ENCODE measurements around the gene NOL8.

NOL8 gene

GRCh38 chr9:92325269-92325990 lies at the start of gene NOL8, which contains the start of gene CENPP:
NOL8 (minus strand) TSS chr9:92325350; CDS start chr9:92324161, 1,189 bp downstream.
CENPP (plus strand) TSS chr9:92325953.
- DNase-seq (ENCODE audit: low read depth in 1 of 2, low spot score in 1 of 2): peak; percentile 69 to 76

DNA sequence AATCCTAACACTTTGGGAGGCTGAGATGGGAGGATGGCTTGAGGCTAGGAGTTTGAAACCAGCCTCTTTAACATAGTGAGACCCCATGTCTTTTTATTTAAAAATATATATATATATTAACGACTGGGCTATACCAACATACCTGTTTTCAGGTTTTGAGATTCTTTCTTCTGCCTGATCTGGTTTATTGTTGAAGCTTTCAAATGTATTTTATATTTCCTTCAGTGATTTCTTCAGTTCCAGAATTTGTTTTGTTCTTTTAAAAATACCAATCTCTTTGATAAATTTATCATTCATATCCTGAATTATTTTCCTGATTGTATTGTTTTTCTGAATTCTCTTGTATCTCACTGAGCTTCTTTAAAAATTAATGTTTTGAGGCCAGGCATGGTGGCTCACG lies 48.0 kb upstream of the NOL8 start:
- DNase-seq (ENCODE audit: low read depth in 1 of 2, low spot score in 1 of 2): no peak

DNA sequence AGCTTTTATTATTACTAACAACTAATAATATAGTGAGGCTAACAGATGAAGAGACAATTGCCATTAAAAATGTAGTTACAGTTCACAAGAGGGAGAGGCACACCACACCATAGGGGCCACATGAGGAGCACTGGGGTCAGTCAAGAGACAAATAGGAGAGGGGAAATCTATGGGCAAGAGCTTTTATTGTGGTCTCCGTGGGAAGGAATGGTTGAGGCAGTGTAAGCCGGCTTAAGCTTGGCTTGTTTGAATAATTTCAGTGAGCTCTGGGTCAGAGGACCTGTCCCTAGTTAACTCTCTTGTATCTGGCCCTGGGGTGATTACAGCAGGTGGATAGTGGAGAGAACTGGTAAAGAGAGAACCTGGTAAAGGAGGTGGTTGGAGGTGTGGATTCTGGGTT lies 43.9 kb upstream of the NOL8 start:
- no peak for DNase-seq (ENCODE audit: low read depth in 1 of 2, low spot score in 1 of 2)

DNA sequence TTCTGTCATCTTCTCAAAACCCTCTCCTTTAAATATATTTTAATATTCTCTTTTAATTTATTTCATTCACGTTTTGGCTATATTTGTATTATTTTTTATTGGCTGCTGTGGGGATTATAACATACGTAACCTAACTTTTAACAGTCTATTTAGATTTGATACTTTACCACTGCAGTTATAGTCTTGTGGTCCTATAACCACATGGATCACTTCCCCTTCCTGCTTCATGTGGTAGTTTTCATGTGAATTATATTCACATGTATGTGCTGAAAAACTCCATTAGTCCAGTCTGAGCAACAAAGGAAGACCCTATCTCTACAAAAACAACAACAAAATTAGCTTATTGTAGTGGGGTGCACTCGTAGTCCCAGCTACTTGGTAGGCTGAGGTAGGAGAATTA lies 34.9 kb upstream of the NOL8 start:
- no peak for DNase-seq (ENCODE audit: low read depth in 1 of 2, low spot score in 1 of 2)

DNA sequence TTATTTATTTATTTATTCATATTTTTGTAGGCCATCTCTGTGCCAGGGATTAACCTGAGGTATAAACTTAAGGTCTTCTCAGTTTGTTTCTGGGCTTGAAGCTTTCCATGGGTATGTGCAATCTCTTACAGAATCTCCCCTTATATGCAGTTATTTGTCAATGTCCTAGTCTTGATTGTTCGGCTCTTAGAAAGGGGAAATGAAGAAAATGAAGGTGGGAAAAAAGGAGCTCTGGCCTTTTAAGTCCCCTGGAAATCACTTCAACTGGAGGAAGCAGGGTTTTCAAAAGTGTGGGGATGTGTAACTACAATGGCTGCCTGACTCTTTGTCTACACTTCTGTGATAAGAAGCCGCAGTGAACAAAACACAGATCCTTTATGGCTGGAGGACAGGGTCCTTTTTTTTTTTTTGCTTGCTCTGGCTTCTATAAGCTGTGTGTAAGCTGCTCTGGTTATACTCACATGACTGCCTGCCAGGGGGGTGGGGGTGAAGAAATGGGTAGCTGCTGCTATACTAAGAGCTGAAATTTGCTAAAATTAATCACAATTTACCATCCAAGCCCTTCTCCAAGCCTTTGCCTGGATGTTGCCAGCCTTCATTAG lies 34.3 kb upstream of the NOL8 start:
- no peak for DNase-seq (ENCODE audit: low read depth in 1 of 2, low spot score in 1 of 2)

GRCh38 chr9:92353051-92353450 lies 27.9 kb upstream of the NOL8 start:
- no peak for DNase-seq (ENCODE audit: low read depth in 1 of 2, low spot score in 1 of 2)

GRCh38 chr9:92350740-92351133 lies 25.6 kb upstream of the NOL8 start:
- no peak for DNase-seq (ENCODE audit: low read depth in 1 of 2, low spot score in 1 of 2)

DNA sequence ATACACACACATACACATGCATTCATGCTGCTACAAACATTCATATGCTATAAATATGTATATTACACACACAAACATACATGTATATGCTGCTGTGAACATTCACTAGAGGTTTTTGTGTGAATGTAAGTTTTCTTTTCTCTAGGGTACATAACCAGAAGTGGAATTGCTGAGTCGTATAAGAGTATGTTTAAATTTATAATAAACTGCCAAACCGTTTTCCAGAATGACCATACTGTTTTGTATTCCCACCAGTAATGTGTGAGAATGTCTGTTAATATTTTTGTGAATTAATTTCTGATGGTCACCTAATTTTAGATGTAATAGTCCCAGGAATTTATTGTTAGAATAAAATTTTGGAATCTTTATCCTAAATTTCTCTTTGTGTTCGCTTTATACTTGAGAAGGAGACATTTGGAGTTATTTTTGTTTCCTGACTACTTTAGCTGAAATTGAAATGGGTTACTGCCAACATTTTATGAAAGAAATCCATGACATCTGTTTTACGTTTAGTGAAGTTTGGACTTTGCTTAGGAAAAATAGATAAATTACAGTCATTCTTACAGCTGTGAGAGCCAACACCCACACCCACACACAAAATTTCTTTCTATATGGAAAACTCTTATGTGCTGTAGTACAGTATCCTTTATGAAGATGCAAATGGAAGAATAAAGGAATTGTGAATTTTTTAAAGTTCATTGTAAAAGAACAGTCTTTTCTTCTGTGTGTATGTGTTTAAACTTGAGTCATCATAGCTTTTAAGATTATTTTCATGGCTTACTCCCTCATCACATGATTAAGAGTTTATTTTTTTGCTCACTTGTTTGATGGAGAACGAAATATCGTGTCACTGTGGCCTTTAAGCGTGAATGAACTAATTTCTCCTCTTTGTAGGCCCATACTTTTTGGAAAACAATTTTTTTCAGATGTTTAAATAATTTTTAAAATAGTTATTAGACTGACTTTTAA lies 24.9 kb upstream of the NOL8 start:
- no peak for DNase-seq (ENCODE audit: low read depth in 1 of 2, low spot score in 1 of 2)

- DNase-seq (ENCODE audit: low read depth in 1 of 2, low spot score in 1 of 2): no peak
Observed at GRCh38 chr9:92345582-92345981, 20.4 kb upstream of the NOL8 start.

DNA sequence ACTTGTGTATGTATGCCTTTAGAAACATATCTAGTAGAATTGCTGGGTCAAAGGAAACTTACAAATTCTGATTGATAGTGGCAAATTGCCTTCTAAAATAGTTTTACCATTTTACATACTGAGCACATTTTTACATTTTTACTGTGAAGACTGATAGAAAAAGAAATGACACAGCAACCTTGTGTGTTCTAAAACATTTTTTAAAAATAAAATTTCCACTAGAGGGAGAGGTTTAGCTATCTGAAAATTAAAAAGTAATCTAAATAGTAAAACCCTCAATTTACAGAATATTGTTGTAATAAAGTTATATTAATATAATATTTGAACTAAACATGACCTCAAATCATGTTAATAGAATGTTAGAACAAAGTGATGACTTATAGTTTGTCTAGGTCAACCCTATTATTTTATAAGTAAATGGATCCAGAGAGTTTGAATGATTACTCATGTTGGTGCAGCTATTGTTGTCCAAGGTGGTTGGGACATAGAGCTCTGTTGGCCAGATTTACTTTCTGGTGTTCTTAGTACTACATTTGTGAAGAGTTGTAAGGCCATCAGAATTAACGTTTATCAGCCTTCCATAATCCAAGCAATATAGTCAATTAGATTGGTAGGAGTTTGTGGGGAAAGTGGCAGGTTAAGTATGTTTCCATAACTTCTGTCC lies 17.8 kb upstream of the NOL8 start:
- DNase-seq (ENCODE audit: low read depth in 1 of 2, low spot score in 1 of 2): no peak

- no peak for DNase-seq (ENCODE audit: low read depth in 1 of 2, low spot score in 1 of 2)
Observed at GRCh38 chr9:92341578-92341977, 16.4 kb upstream of the NOL8 start.

DNA sequence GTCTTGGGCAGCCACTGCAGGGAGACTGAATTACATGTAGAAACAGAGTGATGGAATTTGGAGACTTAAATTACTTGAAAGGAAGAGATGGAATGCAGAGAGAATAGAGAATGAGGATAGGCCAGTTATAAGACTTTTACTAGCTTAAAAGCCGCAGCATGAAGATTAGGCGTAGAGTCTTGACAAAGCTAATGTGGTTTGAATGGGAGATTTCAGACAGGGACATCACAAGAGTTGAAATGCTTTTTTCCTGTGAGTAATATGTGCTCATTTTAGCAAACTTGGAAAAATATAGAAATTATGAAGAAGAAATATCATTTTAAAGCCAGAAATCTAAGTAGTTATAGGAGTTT lies 8.1 kb upstream of the NOL8 start:
- DNase-seq (ENCODE audit: low read depth in 1 of 2, low spot score in 1 of 2): no peak

DNA sequence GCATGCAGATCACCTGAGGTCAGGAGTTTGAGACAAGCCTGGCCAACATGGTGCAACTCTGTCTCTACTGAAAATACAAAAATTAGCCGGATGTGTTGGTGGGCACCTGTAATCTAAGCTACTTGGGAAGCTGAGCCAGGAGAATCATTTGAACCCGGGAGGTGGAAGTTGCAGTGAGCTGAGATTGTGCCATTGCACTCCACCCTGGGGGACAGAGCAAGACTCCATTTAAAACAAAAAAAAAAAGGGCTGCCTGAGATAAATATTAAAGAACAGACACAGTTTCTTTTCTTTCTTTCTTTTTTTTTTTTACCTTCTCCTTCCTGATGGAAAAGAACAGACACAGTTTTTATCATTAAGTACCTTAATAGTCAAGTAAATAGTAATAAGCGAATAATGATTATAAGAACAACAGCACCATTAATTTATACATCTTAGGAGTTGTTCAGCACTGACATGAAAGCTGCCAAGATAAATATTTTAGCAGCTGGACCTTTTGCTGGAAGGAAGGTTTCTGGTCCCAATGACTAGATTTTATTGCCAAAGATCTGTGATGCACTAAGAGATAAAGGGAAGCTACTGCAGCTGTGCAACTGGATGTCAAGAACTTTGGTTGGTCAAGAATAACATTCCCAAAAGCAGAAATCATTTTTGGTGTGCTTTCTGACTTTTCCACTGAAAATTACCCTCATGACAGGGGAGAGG lies 7.6 kb upstream of the NOL8 start:
- DNase-seq (ENCODE audit: low read depth in 1 of 2, low spot score in 1 of 2): no peak

GRCh38 chr9:92328225-92328624 lies 3.1 kb upstream of the NOL8 start:
- no peak for DNase-seq (ENCODE audit: low read depth in 1 of 2, low spot score in 1 of 2)

DNA sequence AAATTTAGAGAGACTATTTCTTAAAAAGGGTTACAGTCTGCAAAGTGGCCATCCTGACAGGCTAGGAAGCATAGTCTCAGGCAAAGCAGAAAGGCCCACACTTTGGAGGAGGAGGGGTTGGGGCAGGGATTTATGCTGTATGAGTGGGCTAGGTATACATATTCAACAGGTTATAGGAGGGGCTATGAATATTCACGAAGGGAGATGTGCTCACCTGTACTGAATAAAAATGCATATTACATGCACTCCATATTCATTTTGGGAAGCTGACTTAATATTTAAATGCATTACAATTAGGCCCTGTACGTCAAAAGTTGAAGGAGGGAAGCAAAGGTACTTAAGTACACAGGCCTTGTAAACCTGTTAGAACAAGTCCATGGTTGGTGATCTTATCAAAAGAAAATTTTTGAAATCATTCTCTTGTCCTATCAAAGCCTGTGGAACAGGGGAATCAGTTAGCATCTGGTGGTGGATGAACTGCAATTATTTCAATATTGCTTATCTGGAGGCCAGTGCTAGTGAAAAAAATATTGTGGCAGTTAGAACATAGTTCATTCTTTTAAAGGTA lies 2.2 kb upstream of the NOL8 start:
- no peak for DNase-seq (ENCODE audit: low read depth in 1 of 2, low spot score in 1 of 2)

DNA sequence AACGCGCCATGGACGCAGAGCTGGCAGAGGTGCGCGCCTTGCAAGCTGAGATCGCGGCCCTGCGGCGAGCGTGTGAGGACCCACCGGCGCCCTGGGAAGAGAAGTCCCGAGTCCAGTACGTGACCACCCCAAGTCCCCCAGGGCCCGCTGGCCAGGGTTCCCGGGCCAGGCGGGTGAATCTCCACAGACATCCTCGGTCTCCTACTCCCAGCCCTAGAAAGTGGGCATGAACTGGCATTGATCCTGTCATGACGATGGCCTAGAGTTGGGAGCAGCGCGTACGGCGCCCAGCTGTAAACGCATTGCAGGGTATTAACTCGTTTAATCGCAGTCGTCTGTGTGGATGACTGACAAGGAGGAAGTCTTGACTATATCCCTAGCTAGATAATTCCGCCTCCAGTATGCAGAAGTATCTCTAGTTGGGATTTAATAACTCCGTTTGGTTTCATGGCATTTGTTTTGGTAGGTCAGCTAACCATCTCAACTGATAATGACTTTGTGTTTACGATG lies 896 bp upstream of the NOL8 start:
- DNase-seq (ENCODE audit: low read depth in 1 of 2, low spot score in 1 of 2): no peak

DNA sequence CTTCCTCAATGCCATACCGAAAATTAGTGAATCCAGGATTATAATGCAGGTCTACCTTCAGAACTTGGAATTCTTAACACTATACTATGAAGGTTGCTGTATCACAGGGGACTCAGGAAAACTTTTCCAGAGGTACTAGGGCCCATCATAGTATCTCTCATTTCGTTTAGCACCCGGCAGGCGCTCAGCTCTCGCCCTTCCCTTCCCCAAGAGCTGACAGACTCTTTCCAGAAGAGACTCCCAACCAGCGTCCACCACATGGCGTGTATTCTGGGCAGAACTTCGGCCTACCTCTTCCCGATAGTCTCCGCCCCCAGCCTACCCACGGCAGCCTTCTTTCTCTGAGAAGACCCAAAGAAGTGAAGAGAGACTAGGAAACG lies 271 bp downstream of the NOL8 start:
- DNase-seq (ENCODE audit: low read depth in 1 of 2, low spot score in 1 of 2): no peak

GRCh38 chr9:92324431-92324830 lies 719 bp downstream of the NOL8 start:
- no peak for DNase-seq (ENCODE audit: low read depth in 1 of 2, low spot score in 1 of 2)

- DNase-seq (ENCODE audit: low read depth in 1 of 2, low spot score in 1 of 2): no peak
Observed at GRCh38 chr9:92315456-92315855, 9.7 kb downstream of the NOL8 start.

- no peak for DNase-seq (ENCODE audit: low read depth in 1 of 2, low spot score in 1 of 2)
Observed at GRCh38 chr9:92313624-92314012, 11.5 kb downstream of the NOL8 start.
